NOMO-1 treated with DMSO at 0.1 percent for 48 hours (cell line): Measurements from ENCODE around the gene DPP6.

Source experiments
- DNase-seq: peaks from one replicate; lab custom pipeline; 2025; ENCODE audit not compliant: unreplicated experiment; lab: John Stamatoyannopoulos, UW

The DPP6 gene

GRCh38 chr7:154394804-154395203, 342.6 kb downstream of the DPP6 start:
- no peak for DNase-seq

GRCh38 chr7:154406312-154406711, 354.1 kb downstream of the DPP6 start:
- DNase-seq: no peak

GRCh38 chr7:154409703-154410311, 357.6 kb downstream of the DPP6 start:
- DNase-seq: no peak

GRCh38 chr7:154412105-154412504, 359.9 kb downstream of the DPP6 start:
- DNase-seq: no peak

- DNase-seq: no peak
Measured at GRCh38 chr7:154415709-154416399, 363.7 kb downstream of the DPP6 start.

GRCh38 chr7:154416714-154417113, 364.5 kb downstream of the DPP6 start:
- DNase-seq: no peak

GRCh38 chr7:154419344-154419743, 367.1 kb downstream of the DPP6 start:
- no peak for DNase-seq

GRCh38 chr7:154423231-154423630, 371.0 kb downstream of the DPP6 start:
- no peak for DNase-seq

- DNase-seq: no peak
Measured at GRCh38 chr7:154424350-154424749, 372.2 kb downstream of the DPP6 start.

GRCh38 chr7:154425271-154425670, 373.1 kb downstream of the DPP6 start:
- DNase-seq: no peak

- no peak for DNase-seq
Measured at GRCh38 chr7:154426778-154427177, 374.6 kb downstream of the DPP6 start.

GRCh38 chr7:154427533-154427932, 375.3 kb downstream of the DPP6 start:
- DNase-seq: no peak

- DNase-seq: no peak
Measured at GRCh38 chr7:154429666-154430404, 377.6 kb downstream of the DPP6 start.

- DNase-seq: no peak
Measured at GRCh38 chr7:154430640-154431039, 378.4 kb downstream of the DPP6 start.

GRCh38 chr7:154431045-154431444, 378.8 kb downstream of the DPP6 start:
- DNase-seq: no peak

GRCh38 chr7:154433632-154434598, 381.7 kb downstream of the DPP6 start:
- DNase-seq: no peak

- DNase-seq: no peak
Measured at GRCh38 chr7:154436560-154436959, 384.4 kb downstream of the DPP6 start.

- no peak for DNase-seq
Measured at GRCh38 chr7:154437234-154437633, 385.0 kb downstream of the DPP6 start.

GRCh38 chr7:154438571-154439367, 386.6 kb downstream of the DPP6 start:
- no peak for DNase-seq

- DNase-seq: no peak
Measured at GRCh38 chr7:154440058-154440457, 387.9 kb downstream of the DPP6 start.
